ENCODE data around the gene DGKB.

Gene DGKB

GRCh38 chr7:14902589-14903067, at the start of gene DGKB:
DGKB (minus strand) TSS chr7:14902751.
- in situ Hi-C loops (cut with MboI; ENCODE audit: low sequenced_read_pairs), result no loop called here

DNA sequence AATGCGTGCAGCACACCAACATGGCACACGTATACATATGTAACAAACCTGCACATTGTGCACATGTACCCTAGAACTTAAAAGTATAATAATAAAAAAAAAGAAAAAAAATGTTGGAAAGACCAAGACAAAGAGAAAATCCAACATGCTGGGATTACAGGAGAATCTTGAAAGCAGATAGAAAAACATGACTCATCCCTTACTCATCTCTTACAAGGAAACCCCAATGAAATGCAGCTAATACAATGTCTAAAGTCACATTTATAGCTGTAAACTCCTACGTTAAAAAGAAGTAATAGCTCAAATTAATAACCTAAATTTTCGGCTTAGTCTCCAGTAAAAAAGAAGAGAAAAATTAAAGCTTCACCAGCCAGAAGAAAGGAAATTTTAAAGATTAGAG, 47.5 kb upstream of the DGKB start:
- in situ Hi-C loops (cut with MboI; ENCODE audit: low sequenced_read_pairs), result no loop called here

- in situ Hi-C loops (cut with MboI; ENCODE audit: low sequenced_read_pairs), result no loop called here
Observed at GRCh38 chr7:14938181-14938580, 35.6 kb upstream of the DGKB start.

DNA sequence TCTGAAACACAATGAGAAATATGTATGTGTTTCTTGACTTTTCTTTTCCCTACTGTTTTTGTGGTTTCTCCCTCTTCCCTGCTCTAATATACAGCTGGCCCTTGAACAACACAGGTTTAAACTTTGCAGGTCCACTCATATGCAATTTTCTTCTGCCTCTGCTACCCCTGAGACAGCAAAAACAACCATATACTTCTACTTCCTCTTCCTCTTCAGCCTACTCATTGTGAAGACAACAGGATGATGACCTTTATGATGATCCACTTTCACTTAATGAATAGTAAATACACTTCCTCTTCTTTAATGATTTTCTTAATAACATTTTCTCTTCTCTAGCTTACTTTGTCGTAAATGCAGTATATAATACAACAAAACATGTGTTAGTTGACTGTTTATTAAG, 35.0 kb upstream of the DGKB start:
- in situ Hi-C loops (cut with MboI; ENCODE audit: low sequenced_read_pairs), result no loop called here

GRCh38 chr7:14936554-14936953, 34.0 kb upstream of the DGKB start:
- in situ Hi-C loops (cut with MboI; ENCODE audit: low sequenced_read_pairs), result no loop called here

GRCh38 chr7:14934839-14935238, 32.3 kb upstream of the DGKB start:
- in situ Hi-C loops (cut with MboI; ENCODE audit: low sequenced_read_pairs), result no loop called here

DNA sequence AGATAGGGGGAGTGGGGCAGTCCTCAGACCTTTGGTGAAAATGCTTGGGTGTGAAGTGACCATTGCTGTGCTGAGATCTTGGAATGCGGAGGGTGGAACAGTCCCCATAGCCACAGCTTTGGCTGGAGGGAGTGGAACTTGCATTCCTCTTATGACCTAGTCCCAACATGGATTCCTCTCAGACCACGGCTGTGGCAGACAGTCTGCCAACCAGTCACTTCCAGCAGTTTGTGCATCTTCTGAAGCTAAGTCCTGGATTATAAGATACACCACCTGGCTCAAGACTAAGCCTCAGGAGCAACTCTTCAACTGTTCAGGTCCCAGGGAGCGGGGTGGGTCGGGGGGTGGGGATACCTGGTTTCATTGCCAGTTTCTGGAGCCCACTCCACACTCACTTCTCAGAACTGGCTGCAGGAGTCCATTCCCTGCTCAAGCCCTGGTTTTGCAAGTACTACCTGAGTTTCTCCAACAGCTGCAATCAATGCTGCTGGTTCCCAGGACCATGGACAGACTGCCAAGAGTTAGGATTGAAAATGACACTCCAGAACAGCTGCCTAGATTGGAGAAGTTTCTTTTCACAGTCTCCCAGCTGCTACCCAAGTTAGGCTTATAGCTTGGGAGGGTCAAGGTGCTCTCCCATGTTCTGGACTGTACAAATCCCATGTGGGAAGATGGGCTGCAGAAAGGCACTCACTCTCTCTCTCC, 29.1 kb upstream of the DGKB start:
- in situ Hi-C loops (cut with MboI; ENCODE audit: low sequenced_read_pairs), result no loop called here

- in situ Hi-C loops (cut with MboI; ENCODE audit: low sequenced_read_pairs), result no loop called here
Observed at GRCh38 chr7:14924398-14924797, 21.8 kb upstream of the DGKB start.

DNA sequence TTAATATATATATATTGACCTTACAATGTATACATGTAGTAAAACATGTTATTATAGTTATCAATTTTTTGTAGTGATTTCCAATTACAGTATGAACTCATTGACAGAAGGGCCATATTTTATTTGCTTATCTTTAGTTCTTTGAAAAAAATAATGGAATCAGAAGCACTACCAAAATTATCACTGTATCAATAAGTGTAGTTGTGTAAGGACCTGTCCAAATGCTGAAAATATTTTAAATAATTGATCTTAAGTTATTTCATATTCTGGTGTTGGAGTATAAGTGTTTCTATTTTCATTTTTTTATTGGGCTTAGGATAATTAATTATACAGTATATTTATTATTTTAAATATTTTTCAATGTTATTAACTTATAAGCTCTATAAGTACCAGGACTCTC, 8.5 kb upstream of the DGKB start:
- in situ Hi-C loops (cut with MboI; ENCODE audit: low sequenced_read_pairs), result no loop called here

DNA sequence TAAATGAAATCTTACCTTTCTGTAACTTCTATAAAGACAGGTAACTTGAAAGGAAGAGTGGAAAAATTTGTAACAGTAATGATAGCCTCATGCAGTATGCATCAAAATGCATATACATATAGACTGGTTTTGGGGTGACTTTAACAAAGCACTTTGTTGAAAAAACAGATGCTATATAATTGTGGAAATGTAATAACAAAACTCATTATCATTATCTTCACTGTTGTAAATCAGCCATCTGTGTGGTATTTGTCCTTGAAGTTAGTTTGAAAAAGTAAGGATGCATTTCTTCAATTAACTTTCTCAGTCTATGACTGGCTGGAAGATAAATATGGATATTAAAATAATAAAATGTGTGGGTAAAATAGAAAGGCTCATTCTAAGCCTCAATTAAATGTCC, 6.1 kb upstream of the DGKB start:
- in situ Hi-C loops (cut with MboI; ENCODE audit: low sequenced_read_pairs), result no loop called here

- in situ Hi-C loops (cut with MboI; ENCODE audit: low sequenced_read_pairs), result no loop called here
Observed at GRCh38 chr7:14905764-14906163, 3.2 kb upstream of the DGKB start.

- in situ Hi-C loops (cut with MboI; ENCODE audit: low sequenced_read_pairs), result no loop called here
Observed at GRCh38 chr7:14900051-14900450, 2.5 kb downstream of the DGKB start.

DNA sequence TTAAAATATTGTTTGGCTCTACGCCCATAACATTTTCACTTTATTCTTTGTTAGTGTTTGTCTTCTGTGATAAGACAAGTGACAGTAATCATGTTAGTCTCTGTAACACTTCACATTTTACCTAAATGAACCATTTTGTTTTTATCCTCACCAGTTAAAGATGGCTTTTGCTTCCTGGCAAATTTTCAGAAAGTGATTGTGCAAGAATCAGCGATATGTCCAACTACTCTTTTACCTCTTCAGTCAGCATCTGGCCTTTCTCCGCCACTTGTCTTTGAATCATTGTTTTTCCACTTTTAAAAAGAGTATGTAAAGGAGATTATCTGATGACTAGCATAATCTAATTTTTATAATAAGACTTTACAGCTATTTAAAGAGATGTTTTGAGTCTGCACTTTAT, 3.5 kb downstream of the DGKB start:
- in situ Hi-C loops (cut with MboI; ENCODE audit: low sequenced_read_pairs), result no loop called here

DNA sequence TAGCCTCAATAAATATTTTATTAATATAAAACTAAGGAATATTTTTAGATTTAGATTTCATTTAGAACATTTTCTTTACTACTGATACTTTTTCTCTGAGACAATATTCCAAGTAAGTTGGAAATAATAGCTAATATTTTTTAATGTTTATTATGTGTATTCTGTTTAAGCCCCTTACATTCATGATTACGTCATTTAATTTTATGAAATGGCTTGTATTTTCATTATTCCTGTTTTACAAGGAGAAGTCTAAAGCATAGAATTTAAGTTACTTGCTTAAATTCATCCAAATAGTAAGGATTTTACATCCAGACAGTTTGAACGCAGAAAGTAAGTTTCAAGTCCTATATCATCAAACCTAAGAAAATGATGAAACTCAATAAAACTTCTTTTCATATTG, 6.1 kb downstream of the DGKB start:
- in situ Hi-C loops (cut with MboI; ENCODE audit: low sequenced_read_pairs), result no loop called here

DNA sequence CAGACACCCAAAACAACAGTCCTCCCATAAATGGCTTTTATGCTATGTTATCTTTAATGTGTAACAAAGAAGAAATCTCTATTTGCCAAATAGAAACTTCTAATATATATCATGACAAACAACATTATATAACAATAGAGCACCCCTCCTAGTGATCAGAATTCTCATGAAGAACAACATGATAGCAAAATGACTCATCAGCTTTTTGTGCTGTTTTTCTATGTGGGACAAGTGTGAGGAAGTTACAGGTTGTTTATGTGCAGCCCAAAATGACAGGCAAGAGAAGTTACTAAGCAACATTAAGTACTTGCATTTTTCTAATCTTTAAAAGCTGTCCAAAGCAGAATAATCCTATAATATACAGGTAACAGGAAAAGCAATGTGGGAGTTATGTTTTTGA, 7.7 kb downstream of the DGKB start:
- in situ Hi-C loops (cut with MboI; ENCODE audit: low sequenced_read_pairs), result no loop called here

GRCh38 chr7:14892961-14893360, 9.6 kb downstream of the DGKB start:
- in situ Hi-C loops (cut with MboI; ENCODE audit: low sequenced_read_pairs), result no loop called here

- in situ Hi-C loops (cut with MboI; ENCODE audit: low sequenced_read_pairs), result no loop called here
Observed at GRCh38 chr7:14891289-14891688, 11.3 kb downstream of the DGKB start.

DNA sequence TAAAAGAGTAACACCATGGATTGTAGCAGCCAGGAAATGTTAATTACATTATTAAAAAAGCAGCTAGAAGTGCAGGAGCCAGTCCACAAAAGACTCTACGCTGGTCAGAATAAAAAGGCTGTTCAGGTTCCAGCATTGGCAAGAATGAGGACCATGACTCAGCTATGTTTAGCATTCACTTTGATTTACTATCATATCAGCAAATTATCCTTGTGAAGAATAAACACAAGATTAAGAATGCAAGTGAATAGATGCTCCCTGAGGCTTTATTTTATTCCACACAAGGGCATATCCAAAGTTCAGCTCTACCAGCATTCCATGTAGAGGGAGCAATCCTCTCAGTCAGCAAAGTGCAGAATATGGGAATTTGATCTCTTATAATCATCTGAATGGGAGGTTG, 13.6 kb downstream of the DGKB start:
- in situ Hi-C loops (cut with MboI; ENCODE audit: low sequenced_read_pairs), result no loop called here

DNA sequence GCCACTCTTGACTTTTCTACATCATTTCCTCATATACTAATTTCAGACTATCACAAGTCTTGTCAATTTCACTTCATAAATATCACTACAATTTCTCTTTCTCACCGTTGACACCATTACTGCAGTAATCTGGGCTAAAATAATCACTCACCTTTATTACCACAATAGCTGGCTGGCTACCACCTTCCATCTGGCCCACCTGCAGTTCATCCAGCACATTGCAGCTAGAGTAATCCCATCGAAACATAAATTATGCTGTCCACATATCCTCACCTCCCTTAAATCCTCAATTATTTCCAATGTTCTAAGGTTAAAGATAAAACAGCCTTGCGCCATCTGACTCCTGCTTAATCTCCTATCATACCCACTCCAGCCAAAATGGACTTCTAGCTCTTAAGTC, 16.0 kb downstream of the DGKB start:
- in situ Hi-C loops (cut with MboI; ENCODE audit: low sequenced_read_pairs), result no loop called here

- in situ Hi-C loops (cut with MboI; ENCODE audit: low sequenced_read_pairs), result no loop called here
Observed at GRCh38 chr7:14875941-14876587, 26.5 kb downstream of the DGKB start.

- in situ Hi-C loops (cut with MboI; ENCODE audit: low sequenced_read_pairs), result no loop called here
Observed at GRCh38 chr7:14871880-14872279, 30.7 kb downstream of the DGKB start.

GRCh38 chr7:14870394-14870793, 32.2 kb downstream of the DGKB start:
- in situ Hi-C loops (cut with MboI; ENCODE audit: low sequenced_read_pairs), result no loop called here

DNA sequence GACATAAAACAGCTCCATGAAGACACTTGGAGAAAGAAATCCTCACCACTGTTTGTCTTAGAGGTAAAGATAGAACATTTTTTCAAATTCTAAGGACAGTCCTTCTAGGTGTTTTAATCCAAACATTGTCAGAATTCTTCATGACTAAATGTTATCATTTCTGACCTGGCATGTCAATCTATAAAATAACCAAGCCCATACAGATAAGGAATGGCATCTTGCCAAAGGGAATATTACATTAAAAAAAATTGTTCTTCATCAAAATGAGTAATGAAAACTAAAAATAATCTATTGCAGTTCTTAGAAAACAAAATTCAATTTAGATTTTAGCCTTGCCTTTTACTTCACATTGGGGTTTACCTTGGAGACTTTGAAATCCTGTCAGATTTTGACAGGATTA, 33.6 kb downstream of the DGKB start:
- in situ Hi-C loops (cut with MboI; ENCODE audit: low sequenced_read_pairs), result no loop called here

Measured in HL-60/S4 (cell line).